ENCODE results near the gene SHANK3.
"Not testable (repeated sequence)": the region's sequence is repeated elsewhere in the genome, so short reads cannot be mapped to it uniquely, and the experiment has no call there.

SHANK3 gene

GRCh38 chr22:50653256-50653655 is 19.4 kb upstream of the SHANK3 start:
- no peak for DNase-seq (ENCODE audit: low read depth in 1 of 2, low spot score in 1 of 2)

GRCh38 chr22:50654664-50655063 is 18.0 kb upstream of the SHANK3 start:
- DNase-seq (ENCODE audit: low read depth in 1 of 2, low spot score in 1 of 2): not testable (repeated sequence)

GRCh38 chr22:50656122-50657070 is 16.2 kb upstream of the SHANK3 start:
- DNase-seq (ENCODE audit: low read depth in 1 of 2, low spot score in 1 of 2): no peak

- no peak for DNase-seq (ENCODE audit: low read depth in 1 of 2, low spot score in 1 of 2)
Measured at GRCh38 chr22:50657925-50658324, 14.7 kb upstream of the SHANK3 start.

GRCh38 chr22:50659711-50660110 is 12.9 kb upstream of the SHANK3 start:
- not testable (repeated sequence) for DNase-seq (ENCODE audit: low read depth in 1 of 2, low spot score in 1 of 2)

- no peak for DNase-seq (ENCODE audit: low read depth in 1 of 2, low spot score in 1 of 2)
Measured at GRCh38 chr22:50660306-50660705, 12.3 kb upstream of the SHANK3 start.

- no peak for DNase-seq (ENCODE audit: low read depth in 1 of 2, low spot score in 1 of 2)
Measured at GRCh38 chr22:50665212-50665611, 7.4 kb upstream of the SHANK3 start.

- no peak for DNase-seq (ENCODE audit: low read depth in 1 of 2, low spot score in 1 of 2)
Measured at GRCh38 chr22:50665738-50666137, 6.9 kb upstream of the SHANK3 start.

- DNase-seq (ENCODE audit: low read depth in 1 of 2, low spot score in 1 of 2): no peak
Measured at GRCh38 chr22:50670513-50670912, 2.1 kb upstream of the SHANK3 start.

- no peak for DNase-seq (ENCODE audit: low read depth in 1 of 2, low spot score in 1 of 2)
Measured at GRCh38 chr22:50670914-50671538, 1.6 kb upstream of the SHANK3 start.

- DNase-seq (ENCODE audit: low read depth in 1 of 2, low spot score in 1 of 2): no peak
Measured at GRCh38 chr22:50671641-50672040, 982 bp upstream of the SHANK3 start.

GRCh38 chr22:50672041-50672440 is 582 bp upstream of the SHANK3 start:
- no peak for DNase-seq (ENCODE audit: low read depth in 1 of 2, low spot score in 1 of 2)

- DNase-seq (ENCODE audit: low read depth in 1 of 2, low spot score in 1 of 2): no peak
Measured at GRCh38 chr22:50673231-50674129, 857 bp downstream of the SHANK3 start.

- DNase-seq (ENCODE audit: low read depth in 1 of 2, low spot score in 1 of 2): no peak
Measured at GRCh38 chr22:50674130-50674500, 1.5 kb downstream of the SHANK3 start.

GRCh38 chr22:50674606-50675552 is 2.3 kb downstream of the SHANK3 start:
- DNase-seq (ENCODE audit: low read depth in 1 of 2, low spot score in 1 of 2): no peak

- no peak for DNase-seq (ENCODE audit: low read depth in 1 of 2, low spot score in 1 of 2)
Measured at GRCh38 chr22:50675553-50676179, 3.0 kb downstream of the SHANK3 start.

- no peak for DNase-seq (ENCODE audit: low read depth in 1 of 2, low spot score in 1 of 2)
Measured at GRCh38 chr22:50676180-50676636, 3.6 kb downstream of the SHANK3 start.

- no peak for DNase-seq (ENCODE audit: low read depth in 1 of 2, low spot score in 1 of 2)
Measured at GRCh38 chr22:50676661-50677492, 4.3 kb downstream of the SHANK3 start.
